ENCODE measurements around the gene SIAE.

SIAE gene

GRCh38 chr11:124718801-124719200 is 45.3 kb upstream of the SIAE start:
- H3K27me3 ChIP-seq (ENCODE audit: insufficient read depth, low read length, poor library complexity, severe bottlenecking), result peaks cover 12% of the 10 kb centered on the region

GRCh38 chr11:124717786-124718651 is 44.5 kb upstream of the SIAE start:
- Histone ChIP-seq H3K79me2 (ENCODE audit: insufficient read depth, low read length) (no peaks in the 10 kb centered on the region), H3K4me1 (ENCODE audit: insufficient read depth, low read length, poor library complexity, severe bottlenecking) (peaks cover 27% of the 10 kb centered on the region), H3K9me2 (replicated peaks; ENCODE audit: low read depth, low read length) (no peaks in the 10 kb centered on the region), H3F3A (ENCODE audit: low read depth) (no peaks in the 10 kb centered on the region), H3K27me3 (ENCODE audit: insufficient read depth, low read length, poor library complexity, severe bottlenecking) (peaks cover 12% of the 10 kb centered on the region), H3K4me2 (ENCODE audit: low read depth, low read length, poor library complexity, severe bottlenecking) (peak overlapping the region; percentile 79), H3K4me3 (ENCODE audit: low read length, poor library complexity, severe bottlenecking) (peak overlapping the region; percentile 64), H3K9me3 (ENCODE audit: insufficient read depth, low read depth, low read length) (no peaks in the 10 kb centered on the region), H4K20me1 (ENCODE audit: insufficient read depth, low read length, poor library complexity, severe bottlenecking) (no peaks in the 10 kb centered on the region), H3K9ac (ENCODE audit: low read depth, low read length, poor library complexity, severe bottlenecking) (peak overlapping the region; percentile 18), H3K36me3 (ENCODE audit: insufficient read depth, low read length) (no peaks in the 10 kb centered on the region), H2AFZ (ENCODE audit: low read length) (no peak overlapping the region; the same call in 1 of the 2 replicates)
- no peak for TF ChIP-seq EZH2phosphoT487 (IDR thresholded peaks at IDR 0.05; ENCODE audit: borderline replicate concordance)
- no peak for TF ChIP-seq CTCF (conservative IDR thresholded peaks at IDR 0.05; ENCODE audit: low read length)

More at GRCh38 chr11:124718801-124719200, 45.3 kb upstream of the SIAE start:
- Histone ChIP-seq H2AFZ (ENCODE audit: low read length) (no peak overlapping the region), H3K9ac (ENCODE audit: low read depth, low read length, poor library complexity, severe bottlenecking) (no peak overlapping the region), H3K4me3 (ENCODE audit: low read length, poor library complexity, severe bottlenecking) (no peak overlapping the region), H3K79me2 (ENCODE audit: insufficient read depth, low read length) (no peaks in the 10 kb centered on the region), H3K4me2 (ENCODE audit: low read depth, low read length, poor library complexity, severe bottlenecking) (peak overlapping the region; percentile 79), H3K9me2 (replicated peaks; ENCODE audit: low read depth, low read length) (no peaks in the 10 kb centered on the region), H3F3A (ENCODE audit: low read depth) (no peaks in the 10 kb centered on the region), H4K20me1 (ENCODE audit: insufficient read depth, low read length, poor library complexity, severe bottlenecking) (no peaks in the 10 kb centered on the region), H3K4me1 (ENCODE audit: insufficient read depth, low read length, poor library complexity, severe bottlenecking) (peaks cover 33% of the 10 kb centered on the region), H3K36me3 (ENCODE audit: insufficient read depth, low read length) (no peaks in the 10 kb centered on the region), H3K9me3 (ENCODE audit: insufficient read depth, low read depth, low read length) (no peaks in the 10 kb centered on the region)
- no peak for TF ChIP-seq CTCF (conservative IDR thresholded peaks at IDR 0.05; ENCODE audit: low read length)
- no peak for TF ChIP-seq EZH2phosphoT487 (IDR thresholded peaks at IDR 0.05; ENCODE audit: borderline replicate concordance)

- no peak overlapping the region for H3K9ac ChIP-seq (ENCODE audit: low read depth, low read length, poor library complexity, severe bottlenecking)
- H3K9me2 ChIP-seq (replicated peaks; ENCODE audit: low read depth, low read length), result no peaks in the 10 kb centered on the region
- peak overlapping the region; percentile 79 for H3K4me2 ChIP-seq (ENCODE audit: low read depth, low read length, poor library complexity, severe bottlenecking)
- H3K79me2 ChIP-seq (ENCODE audit: insufficient read depth, low read length), result no peaks in the 10 kb centered on the region
- H3K4me1 ChIP-seq (ENCODE audit: insufficient read depth, low read length, poor library complexity, severe bottlenecking), result peaks cover 24% of the 10 kb centered on the region
- H4K20me1 ChIP-seq (ENCODE audit: insufficient read depth, low read length, poor library complexity, severe bottlenecking), result no peaks in the 10 kb centered on the region
- TF ChIP-seq EZH2phosphoT487 (IDR thresholded peaks at IDR 0.05; ENCODE audit: borderline replicate concordance) (no peak), CTCF (conservative IDR thresholded peaks at IDR 0.05; ENCODE audit: low read length) (no peak)
- H3K36me3 ChIP-seq (ENCODE audit: insufficient read depth, low read length), result no peaks in the 10 kb centered on the region
- peaks cover 12% of the 10 kb centered on the region for H3K27me3 ChIP-seq (ENCODE audit: insufficient read depth, low read length, poor library complexity, severe bottlenecking)
- H3F3A ChIP-seq (ENCODE audit: low read depth), result no peaks in the 10 kb centered on the region
- H3K9me3 ChIP-seq (ENCODE audit: insufficient read depth, low read depth, low read length), result no peaks in the 10 kb centered on the region
- no peak overlapping the region for H2AFZ ChIP-seq (ENCODE audit: low read length)
- H3K4me3 ChIP-seq (ENCODE audit: low read length, poor library complexity, severe bottlenecking), result peak overlapping the region; percentile 64
These were observed 43.9 kb upstream of the SIAE start for GRCh38 chr11:124717421-124717785.
